GM19351 (cell line): ENCODE data around the gene SLC6A20.
A peak's percentile ranks its signal among the peaks of the same experiment; 100 is the strongest.

ENCODE experiments used
- ATAC-seq: cut with Tn5 transposase; IDR thresholded peaks from one replicate; pipeline ENCODE4 v1.9.1; 2021; ENCODE audit warnings: mild to moderate bottlenecking, moderate library complexity; ENCODE audit not compliant: unreplicated experiment

Gene SLC6A20

GRCh38 chr3:45736707-45737106 is 59.6 kb downstream of the SLC6A20 start:
- ATAC-seq: no peak

DNA sequence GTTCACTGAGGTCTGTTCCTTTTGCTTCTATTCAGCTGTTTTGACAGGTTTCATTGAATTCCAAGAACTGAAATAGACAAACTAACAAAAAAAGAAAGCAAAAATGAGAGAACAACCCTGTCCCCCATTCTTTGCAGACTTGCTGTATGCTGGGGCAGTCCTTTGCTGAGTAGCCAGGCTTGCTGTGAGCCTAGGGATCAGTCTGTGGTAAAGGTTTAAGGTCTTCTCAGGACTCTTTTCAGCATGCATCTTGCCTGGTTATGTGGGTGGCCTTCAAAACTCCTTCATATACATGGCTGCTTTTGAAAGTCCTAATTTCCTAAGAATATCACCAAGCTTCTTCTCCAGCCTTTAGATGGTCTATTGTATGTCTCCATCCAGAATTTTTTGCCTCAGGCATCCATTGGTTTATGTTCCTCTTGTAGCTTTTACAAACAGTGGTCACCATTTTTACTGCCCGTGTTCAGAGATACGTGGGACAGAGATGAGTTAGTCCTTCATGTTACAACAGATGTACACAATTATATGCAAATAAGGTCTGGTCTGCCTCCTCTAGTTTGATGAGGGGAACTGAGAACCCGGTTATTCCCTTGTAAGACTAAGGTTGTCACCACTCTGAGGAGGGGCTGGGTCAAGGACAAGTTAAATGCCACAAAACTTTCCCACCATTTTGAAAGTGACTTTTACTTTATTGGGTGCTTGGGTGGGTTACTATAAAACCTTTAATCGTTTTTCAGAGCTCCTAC is 65.8 kb downstream of the SLC6A20 start:
- ATAC-seq: peak; percentile 65

GRCh38 chr3:45729614-45730013 is 66.7 kb downstream of the SLC6A20 start:
- ATAC-seq: no peak

DNA sequence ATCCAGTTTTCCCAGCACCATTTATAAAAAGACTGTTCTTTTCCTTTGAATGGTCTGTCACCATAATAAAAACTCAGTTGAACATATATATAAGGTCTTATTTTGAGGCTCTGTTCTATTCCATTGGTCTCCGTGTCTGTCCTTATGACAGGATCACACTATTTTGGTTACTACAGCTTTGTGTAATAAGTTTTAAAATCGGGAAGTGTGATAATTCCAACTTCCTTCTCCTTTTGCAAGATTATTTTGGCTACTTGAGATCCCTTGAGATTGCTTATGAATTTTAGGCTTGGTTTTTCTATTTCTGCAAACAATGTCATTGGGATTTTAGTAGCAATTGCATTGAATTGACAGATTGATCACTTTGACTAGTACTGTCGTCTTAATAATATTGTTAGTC is 71.4 kb downstream of the SLC6A20 start:
- no peak for ATAC-seq

GRCh38 chr3:45719655-45720487 is 76.5 kb downstream of the SLC6A20 start:
- ATAC-seq: no peak

GRCh38 chr3:45716790-45717336 is 79.5 kb downstream of the SLC6A20 start:
- ATAC-seq: no peak

DNA sequence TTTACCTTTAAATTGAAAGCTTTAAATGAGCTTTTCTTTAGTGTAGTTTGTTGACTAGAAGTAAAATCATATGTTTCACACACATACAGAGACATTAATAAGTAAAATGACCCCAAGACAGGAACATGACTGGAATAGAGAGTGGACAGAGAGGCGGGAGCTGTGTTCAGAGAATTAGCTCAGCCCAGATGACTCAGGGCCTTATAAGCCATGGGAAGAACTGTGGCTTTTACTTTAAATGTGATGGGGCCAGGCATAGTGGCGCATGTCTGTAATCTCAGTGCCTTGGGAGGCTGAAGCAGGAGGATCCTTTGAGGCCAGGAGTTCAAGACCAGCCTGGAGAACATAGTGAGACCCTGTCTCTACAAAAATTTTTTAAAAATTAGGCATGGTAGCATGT is 80.4 kb downstream of the SLC6A20 start:
- ATAC-seq: no peak

- ATAC-seq: no peak
These were observed 83.8 kb downstream of the SLC6A20 start for GRCh38 chr3:45712434-45713110.

DNA sequence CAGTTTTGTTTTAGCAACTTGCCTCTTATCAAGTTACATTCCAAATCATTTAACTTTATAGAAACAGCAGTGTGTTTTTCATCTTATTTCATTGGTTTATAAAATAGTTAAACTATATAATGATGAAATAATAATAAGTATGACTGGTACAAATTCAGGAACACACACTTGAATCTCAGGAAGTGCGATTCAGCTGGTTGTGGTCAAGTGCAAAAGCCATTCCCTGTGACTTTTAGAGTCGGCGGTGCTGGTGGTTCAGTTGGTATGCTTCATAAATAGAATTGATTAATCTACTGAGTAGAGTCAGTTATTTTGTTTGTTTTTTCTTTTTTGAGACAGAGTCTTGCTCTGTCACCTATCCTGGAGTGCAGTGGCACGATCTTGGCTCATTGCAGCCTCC is 84.4 kb downstream of the SLC6A20 start:
- ATAC-seq: no peak

DNA sequence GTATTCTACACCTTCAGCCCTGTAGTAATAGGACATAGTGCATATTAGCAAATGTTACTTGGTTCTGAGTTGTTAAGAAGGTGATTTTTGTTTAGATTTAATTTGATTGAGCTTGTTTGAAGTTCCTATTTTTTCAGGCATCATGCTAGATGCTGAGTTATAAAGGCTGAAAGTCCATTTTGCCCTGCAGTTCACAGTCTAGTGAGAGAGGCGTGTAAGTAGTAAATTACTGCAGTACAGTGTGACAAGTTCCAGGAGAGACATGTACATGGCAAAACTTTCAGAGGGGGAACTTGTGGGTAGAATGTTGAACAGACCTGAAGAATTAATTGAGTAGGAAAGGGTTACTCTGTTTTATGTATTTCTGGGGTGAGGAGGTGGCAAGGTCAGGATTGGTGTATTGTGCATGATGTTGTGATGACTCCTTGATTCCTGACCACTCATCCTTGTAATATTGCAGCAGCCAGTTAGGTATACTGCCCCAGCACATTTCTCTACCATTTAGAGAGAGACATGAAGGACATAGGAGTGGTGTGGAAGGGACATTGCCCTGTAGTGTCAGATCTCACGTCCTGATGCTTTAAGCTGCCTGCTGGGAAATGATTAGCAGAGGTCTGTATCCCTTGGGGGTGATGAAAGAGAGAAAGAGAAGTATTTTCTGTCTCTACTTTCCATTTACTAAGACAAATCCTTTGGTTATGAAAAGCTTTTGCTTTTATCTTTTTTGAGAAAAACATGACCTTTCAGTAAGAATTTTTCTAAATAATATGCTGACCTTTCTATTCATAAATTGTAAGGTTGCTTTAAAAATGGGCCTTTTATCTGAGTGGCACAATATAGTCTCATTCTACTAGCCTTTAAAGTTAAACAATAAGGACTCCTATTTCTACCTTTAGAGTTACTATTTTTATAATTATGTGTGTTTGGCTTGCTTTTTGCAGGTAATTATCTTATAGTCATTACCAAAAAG is 90.2 kb downstream of the SLC6A20 start:
- ATAC-seq: no peak
